IMR-90 (cell line): ENCODE measurements around the gene PNP. TPM values are rescaled to one million over a fixed set of nuclear protein-coding genes. Genes with fewer than 3 reads are reported as not detected.

Experiments
- ATAC-seq: fragments of 200-7000 bp; cut with Tn5 transposase; 2 replicates; pipeline ENCODE4 v1.9.1; 2020; ENCODE audit warnings: low read depth, mild to moderate bottlenecking, moderate library complexity
- BruUV-seq: library from RNA; stranded (reverse); fragments of 400-500 nt; replicated peaks from 2 replicates; lab custom pipeline; 2021; lab: Mats Ljungman, UMichigan
- CTCF ChIA-PET: fragments of 300-600 bp; formaldehyde crosslinking; extraction: SDS; loops from one replicate; lab custom pipeline; 2021; ENCODE audit warnings: antibody characterized with exemption; lab: Yijun Ruan, JAX
- POLR2A ChIA-PET: fragments of 300-600 bp; sonication (Branson Sonifier 250); formaldehyde crosslinking; loops from one replicate; lab custom pipeline; 2022; ENCODE audit warnings: antibody characterized with exemption; ENCODE audit not compliant: unreplicated experiment; lab: Charles Lee
- DNase-seq: peaks from one replicate; pipeline ENCODE4 v3.0.0; 2013
- H2AFZ ChIP-seq: replicated peaks from 2 replicates; pipeline ENCODE3; 2013; ENCODE audit warnings: low read length, mild to moderate bottlenecking; ENCODE audit not compliant: poor library complexity
- H2AK5ac ChIP-seq: 2 replicates; pipeline ENCODE4 v1.6.1; 2013; ENCODE audit warnings: low read depth, low read length, inconsistent platforms
- H2AK9ac ChIP-seq: replicated peaks from 2 replicates; pipeline ENCODE3; 2013; ENCODE audit warnings: mild to moderate bottlenecking, low read depth, low read length, moderate library complexity; ENCODE audit not compliant: poor library complexity
- H2BK120ac ChIP-seq: 2 replicates; pipeline ENCODE4 v1.6.1; 2013; ENCODE audit warnings: low read depth, low read length, inconsistent platforms
- H2BK15ac ChIP-seq: 3 replicates; pipeline ENCODE4 v1.6.1; 2013; ENCODE audit warnings: low read depth, low read length, inconsistent platforms
- H2BK20ac ChIP-seq: 2 replicates; pipeline ENCODE4 v1.6.1; 2013; ENCODE audit warnings: low read depth, mild to moderate bottlenecking, inconsistent platforms, low read length, moderate library complexity
- H2BK5ac ChIP-seq: 2 replicates; pipeline ENCODE4 v1.6.1; 2013; ENCODE audit warnings: mild to moderate bottlenecking, low read depth, low read length, inconsistent platforms; ENCODE audit not compliant: poor library complexity, severe bottlenecking
- H3K14ac ChIP-seq: replicated peaks from 2 replicates; pipeline ENCODE4 v1.6.1; 2013; ENCODE audit warnings: low read depth, low read length, inconsistent platforms
- H3K18ac ChIP-seq: 2 replicates; pipeline ENCODE4 v1.6.1; 2013; ENCODE audit warnings: low read depth, low read length, control low read depth
- H3K23ac ChIP-seq: 2 replicates; pipeline ENCODE4 v1.6.1; 2013; ENCODE audit warnings: low read depth, low read length, inconsistent platforms
- H3K27ac ChIP-seq: 2 replicates; pipeline ENCODE4 v1.5.1; 2013; ENCODE audit warnings: mild to moderate bottlenecking, control low read depth, low read length; ENCODE audit not compliant: insufficient read depth
- H3K27me3 ChIP-seq: 2 replicates; pipeline ENCODE4 v1.6.1; 2013; ENCODE audit warnings: low read length; ENCODE audit not compliant: control insufficient read depth, insufficient read depth
- H3K36me3 ChIP-seq: 2 replicates; pipeline ENCODE4 v1.6.1; 2013; ENCODE audit warnings: low read length, mixed read lengths; ENCODE audit not compliant: control insufficient read depth, insufficient read depth
- H3K4ac ChIP-seq: 2 replicates; pipeline ENCODE4 v1.6.1; 2013; ENCODE audit warnings: low read depth, low read length, inconsistent platforms
- H3K4me1 ChIP-seq: 2 replicates; pipeline ENCODE4 v1.6.1; 2013; ENCODE audit warnings: low read length, mixed read lengths; ENCODE audit not compliant: control insufficient read depth, insufficient read depth
- H3K4me2 ChIP-seq: 2 replicates; pipeline ENCODE4 v1.6.1; 2013; ENCODE audit warnings: low read depth, mild to moderate bottlenecking, control low read depth, low read length, moderate library complexity
- H3K4me3 ChIP-seq: 2 replicates; pipeline ENCODE4 v1.5.1; 2013; ENCODE audit warnings: low read depth, mild to moderate bottlenecking, control low read depth, low read length, moderate library complexity; ENCODE audit not compliant: insufficient read depth
- H3K56ac ChIP-seq: 2 replicates; pipeline ENCODE4 v1.6.1; 2013; ENCODE audit warnings: low read length, inconsistent platforms; ENCODE audit not compliant: insufficient read depth; ENCODE audit errors: extremely low read depth
- H3K79me1 ChIP-seq, 2 experiments: 2 replicates each; pipeline ENCODE4 v1.6.1; 2013; ENCODE audit warnings: low read length in 2 of 2, inconsistent platforms in 1 of 2, low read depth in 1 of 2
- H3K9ac ChIP-seq: 2 replicates; pipeline ENCODE4 v1.6.1; 2013; ENCODE audit warnings: low read depth, low read length, control low read depth
- H3K9me1 ChIP-seq: 2 replicates; pipeline ENCODE4 v1.6.1; 2013; ENCODE audit warnings: low read length, inconsistent platforms; ENCODE audit not compliant: insufficient read depth
- H3K9me3 ChIP-seq: 2 replicates; pipeline ENCODE4 v1.6.1; 2013; ENCODE audit warnings: low read length; ENCODE audit not compliant: control insufficient read depth, insufficient read depth
- H4K20me1 ChIP-seq: 2 replicates; pipeline ENCODE4 v1.6.1; 2013; ENCODE audit warnings: low read length, inconsistent platforms; ENCODE audit not compliant: insufficient read depth
- H4K5ac ChIP-seq: 2 replicates; pipeline ENCODE4 v1.6.1; 2013; ENCODE audit warnings: mild to moderate bottlenecking, low read depth, low read length, control low read depth
- H4K8ac ChIP-seq, 2 experiments: 2 replicates each; pipeline ENCODE4 v1.6.1; 2013; ENCODE audit warnings: low read depth in 2 of 2, low read length in 2 of 2, control low read depth in 1 of 2, inconsistent platforms in 1 of 2
- H4K91ac ChIP-seq: 2 replicates; pipeline ENCODE4 v1.6.1; 2013; ENCODE audit warnings: low read depth, low read length, inconsistent platforms; ENCODE audit not compliant: insufficient read depth
- BHLHE40 ChIP-seq: fragments of 150-350 bp; IDR thresholded peaks from 2 replicates; pipeline ENCODE4 v1.6.1; 2016; ENCODE audit warnings: mild to moderate bottlenecking, low read depth, low read length
- CEBPB ChIP-seq: IDR thresholded peaks from 2 replicates; pipeline ENCODE4 v1.6.1; 2012; ENCODE audit warnings: low read depth, low read length, improper control_type of control experiment
- CHD1 ChIP-seq: IDR thresholded peaks from 2 replicates; pipeline ENCODE4 v1.6.1; 2012; ENCODE audit warnings: low read depth, low read length, improper control_type of control experiment
- FOS ChIP-seq: fragments of 150-350 bp; IDR thresholded peaks from 2 replicates; pipeline ENCODE4 v1.6.1; 2016; ENCODE audit warnings: low read depth, low read length
- MAZ ChIP-seq: IDR thresholded peaks from 2 replicates; pipeline ENCODE4 v1.6.1; 2012; ENCODE audit warnings: low read depth, mild to moderate bottlenecking, low read length, improper control_type of control experiment, moderate library complexity, borderline replicate concordance
- MXI1 ChIP-seq: IDR thresholded peaks from 2 replicates; pipeline ENCODE4 v1.6.1; 2012; ENCODE audit warnings: low read depth, mild to moderate bottlenecking, low read length, moderate library complexity, borderline replicate concordance
- NFE2L2 ChIP-seq: fragments of 150-350 bp; IDR thresholded peaks from 2 replicates; pipeline ENCODE4 v1.6.1; 2016; ENCODE audit warnings: low read depth, mild to moderate bottlenecking, low read length
- POLR2A ChIP-seq: IDR thresholded peaks from 2 replicates; pipeline ENCODE4 v1.6.1; 2012; ENCODE audit warnings: mild to moderate bottlenecking, low read depth, low read length
- RAD21 ChIP-seq: IDR thresholded peaks from 2 replicates; pipeline ENCODE4 v1.6.1; 2012; ENCODE audit warnings: low read length, improper control_type of control experiment
- RCOR1 ChIP-seq: IDR thresholded peaks from 2 replicates; pipeline ENCODE4 v1.6.1; 2012; ENCODE audit warnings: mild to moderate bottlenecking, low read length, improper control_type of control experiment; ENCODE audit not compliant: insufficient replicate concordance
- RFX5 ChIP-seq: IDR thresholded peaks from 2 replicates; pipeline ENCODE4 v1.8.0; 2012; ENCODE audit warnings: low read depth, mild to moderate bottlenecking, low read length, moderate library complexity
- SMC3 ChIP-seq: fragments of 150-350 bp; IDR thresholded peaks from 2 replicates; pipeline ENCODE4 v1.6.1; 2016; ENCODE audit warnings: low read depth, mild to moderate bottlenecking, antibody characterized with exemption, low read length, moderate library complexity
- WGBS, 2 experiments: methylation state at CpG; one replicate each; pipeline versions ENCODE4 v1.1.5 to v1.1.7; 2013; ENCODE audit warnings: missing lambda C conversion rate in 2 of 2; ENCODE audit not compliant: insufficient read length in 1 of 2; ENCODE audit errors: extremely low coverage in 2 of 2; 5-methylcytosine and 5-hydroxymethylcytosine counted together
- dilution Hi-C: fragments of 300-500 bp; cut with HindIII; formaldehyde crosslinking; loops from one replicate; pipeline ENCODE4 v1.14.3; 2018; ENCODE audit warnings: low sequenced_read_pairs; ENCODE audit not compliant: unreplicated experiment
- in situ Hi-C: fragments of 300-500 bp; cut with MboI; formaldehyde crosslinking; loops from 3 replicates; pipeline ENCODE4 v1.14.3; 2019; ENCODE audit warnings: low sequenced_read_pairs, inconsistent platforms, mixed read lengths
- intact Hi-C: fragments of 100-400 bp; cut with micrococcal nuclease; formaldehyde crosslinking; loops from 2 replicates; pipeline ENCODE4 v1.10.0; 2022
- polyA plus RNA-seq, 3 experiments: library from polyadenylated mRNA; depleted of rRNA; stranded (reverse); fragments of >200 nt; gene quantifications; 2 replicates each; pipeline ENCODE4 v1.2.3, GENCODE V29; 2012; ENCODE audit warnings: low replicate concordance in 1 of 3
- total RNA-seq: library from RNA; depleted of rRNA; stranded (reverse); fragments of >200 nt; gene quantifications from 2 replicates; pipeline ENCODE4 v1.2.3, GENCODE V29; 2012
- TF ChIP-seq, protein P1 (sequence below): conservative IDR thresholded peaks from 2 replicates; pipeline ENCODE4 v1.5.1; 2012; ENCODE audit warnings: mild to moderate bottlenecking, low read depth, low read length, improper control_type of control experiment
- TF ChIP-seq, protein P2 (sequence below): fragments of 150-350 bp; IDR thresholded peaks from 2 replicates; pipeline ENCODE4 v1.6.1; 2017; ENCODE audit warnings: mild to moderate bottlenecking, antibody characterized with exemption, low read length, low read depth
- TF ChIP-seq, protein P3 (sequence below): fragments of 150-350 bp; IDR thresholded peaks from 2 replicates; pipeline ENCODE4 v1.6.1; 2016; ENCODE audit warnings: low read depth, mild to moderate bottlenecking, low read length, moderate library complexity, borderline replicate concordance

The PNP gene
- total and polyA plus RNA-seq, 2 of the 4 experiments (the other 2 are of a cell fraction): 53.4 to 68.8 TPM

DNA sequence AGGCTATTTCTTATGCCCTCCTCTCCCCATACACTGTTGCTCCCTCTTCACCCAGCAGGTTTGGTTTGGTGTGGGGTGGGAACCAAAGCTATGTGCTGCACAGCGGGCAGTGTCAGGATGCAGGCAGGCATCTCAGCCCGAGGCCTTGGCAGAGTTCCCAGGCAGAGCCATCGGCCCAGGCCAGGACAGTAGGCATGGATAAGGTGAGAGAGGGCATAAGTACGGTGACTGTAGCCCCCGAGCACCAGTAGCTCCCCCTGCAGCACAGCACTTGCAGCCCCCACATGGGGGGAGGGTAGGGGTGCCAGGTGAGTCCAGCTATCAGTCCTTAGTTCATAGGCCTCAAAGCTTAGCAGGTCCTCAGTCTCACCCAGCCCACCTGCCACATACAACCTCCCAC is 40.4 kb upstream of the PNP start:
- Histone ChIP-seq H3K4me1 (0 out of 2 replicates have a peak, but pooled peaks cover 2% of the 10 kb centered on the region), H3K27me3 (0 out of 2 replicates have a peak, but pooled peaks cover 1% of the 10 kb centered on the region), H3K56ac (no peak overlapping the region), H4K20me1 (no peaks in the 10 kb centered on the region), H3K79me1 (no peaks in the 10 kb centered on the region), H3K18ac (no peak overlapping the region), H2AFZ (no peak overlapping the region), H3K9ac (no peak overlapping the region), H2BK15ac (no peak overlapping the region), H3K14ac (no peak overlapping the region), H3K23ac (no peak overlapping the region), H3K9me3 (no peaks in the 10 kb centered on the region), H2AK9ac (no peak overlapping the region), H2AK5ac (no peak overlapping the region), H3K4ac (no peak overlapping the region), H3K27ac (no peak overlapping the region), H3K36me3 (no peaks in the 10 kb centered on the region), H4K5ac (no peak overlapping the region), H4K91ac (no peak overlapping the region), H4K8ac (no peak overlapping the region), H3K4me3 (no peak overlapping the region), H3K4me2 (no peak overlapping the region), H3K9me1 (no peaks in the 10 kb centered on the region), H2BK20ac (no peak overlapping the region), H2BK120ac (no peak overlapping the region), H2BK5ac (no peak overlapping the region)
- no peak for TF ChIP-seq CHD1
- no peak for TF ChIP-seq NFE2L2
- no peak for TF ChIP-seq MAZ
- no peak for TF ChIP-seq RFX5
- TF ChIP-seq FOS: no peak
- TF ChIP-seq, protein P1, sequence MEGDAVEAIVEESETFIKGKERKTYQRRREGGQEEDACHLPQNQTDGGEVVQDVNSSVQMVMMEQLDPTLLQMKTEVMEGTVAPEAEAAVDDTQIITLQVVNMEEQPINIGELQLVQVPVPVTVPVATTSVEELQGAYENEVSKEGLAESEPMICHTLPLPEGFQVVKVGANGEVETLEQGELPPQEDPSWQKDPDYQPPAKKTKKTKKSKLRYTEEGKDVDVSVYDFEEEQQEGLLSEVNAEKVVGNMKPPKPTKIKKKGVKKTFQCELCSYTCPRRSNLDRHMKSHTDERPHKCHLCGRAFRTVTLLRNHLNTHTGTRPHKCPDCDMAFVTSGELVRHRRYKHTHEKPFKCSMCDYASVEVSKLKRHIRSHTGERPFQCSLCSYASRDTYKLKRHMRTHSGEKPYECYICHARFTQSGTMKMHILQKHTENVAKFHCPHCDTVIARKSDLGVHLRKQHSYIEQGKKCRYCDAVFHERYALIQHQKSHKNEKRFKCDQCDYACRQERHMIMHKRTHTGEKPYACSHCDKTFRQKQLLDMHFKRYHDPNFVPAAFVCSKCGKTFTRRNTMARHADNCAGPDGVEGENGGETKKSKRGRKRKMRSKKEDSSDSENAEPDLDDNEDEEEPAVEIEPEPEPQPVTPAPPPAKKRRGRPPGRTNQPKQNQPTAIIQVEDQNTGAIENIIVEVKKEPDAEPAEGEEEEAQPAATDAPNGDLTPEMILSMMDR: no peak
- no peak for TF ChIP-seq MXI1
- no peak for TF ChIP-seq SMC3
- TF ChIP-seq RCOR1: no peak
- no peak for TF ChIP-seq BHLHE40
- no peak for TF ChIP-seq RAD21
- TF ChIP-seq, protein P2, sequence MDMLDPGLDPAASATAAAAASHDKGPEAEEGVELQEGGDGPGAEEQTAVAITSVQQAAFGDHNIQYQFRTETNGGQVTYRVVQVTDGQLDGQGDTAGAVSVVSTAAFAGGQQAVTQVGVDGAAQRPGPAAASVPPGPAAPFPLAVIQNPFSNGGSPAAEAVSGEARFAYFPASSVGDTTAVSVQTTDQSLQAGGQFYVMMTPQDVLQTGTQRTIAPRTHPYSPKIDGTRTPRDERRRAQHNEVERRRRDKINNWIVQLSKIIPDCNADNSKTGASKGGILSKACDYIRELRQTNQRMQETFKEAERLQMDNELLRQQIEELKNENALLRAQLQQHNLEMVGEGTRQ: no peak
- TF ChIP-seq POLR2A: no peak
- TF ChIP-seq, protein P3, sequence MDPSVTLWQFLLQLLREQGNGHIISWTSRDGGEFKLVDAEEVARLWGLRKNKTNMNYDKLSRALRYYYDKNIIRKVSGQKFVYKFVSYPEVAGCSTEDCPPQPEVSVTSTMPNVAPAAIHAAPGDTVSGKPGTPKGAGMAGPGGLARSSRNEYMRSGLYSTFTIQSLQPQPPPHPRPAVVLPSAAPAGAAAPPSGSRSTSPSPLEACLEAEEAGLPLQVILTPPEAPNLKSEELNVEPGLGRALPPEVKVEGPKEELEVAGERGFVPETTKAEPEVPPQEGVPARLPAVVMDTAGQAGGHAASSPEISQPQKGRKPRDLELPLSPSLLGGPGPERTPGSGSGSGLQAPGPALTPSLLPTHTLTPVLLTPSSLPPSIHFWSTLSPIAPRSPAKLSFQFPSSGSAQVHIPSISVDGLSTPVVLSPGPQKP: no peak
- no peak for TF ChIP-seq CEBPB
- intact Hi-C loops: no loop called here
- ATAC-seq (no peak), DNase-seq (no peak)
- BruUV-seq: no TSS peak
- in situ Hi-C loops: no loop called here
- ChIA-PET POLR2A (no interaction called here), CTCF (no interaction called here)
- WGBS, 2 experiments: 50% methylated on average over 2 of the region's 5 CpGs; no CpG with 5 or more reads in 1 of the 2 experiments
- dilution Hi-C loops: no loop called here
